ENCODE results near the gene CTTNBP2NL. TPM values are rescaled to one million over a fixed set of nuclear protein-coding genes. Genes with fewer than 3 reads are reported as not detected.

CTTNBP2NL gene
- total and polyA plus RNA-seq, 2 experiments from 2014 or later, result 10.2 to 16.4 TPM

DNA sequence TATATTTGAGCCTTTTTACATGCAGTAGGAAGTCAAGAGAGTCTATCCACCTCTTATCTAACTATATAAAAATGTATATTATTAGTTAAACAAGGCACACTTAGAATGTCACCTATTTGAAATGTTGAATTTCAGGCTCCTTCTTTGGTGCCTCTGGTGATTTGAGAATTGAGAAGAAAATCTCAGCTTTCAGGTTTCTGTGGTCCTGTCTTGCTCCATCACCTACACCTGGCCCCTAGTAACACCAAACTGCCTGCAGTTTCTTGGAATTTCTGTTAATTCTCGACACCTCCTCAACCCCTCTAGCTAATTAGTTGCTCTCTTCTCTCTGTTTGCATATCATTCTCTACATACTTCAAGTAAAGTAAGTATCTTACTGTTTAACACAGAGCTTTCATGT is 57.9 kb downstream of the CTTNBP2NL start:
- H3K27ac ChIP-seq, result no peak overlapping the region
- no peaks in the 10 kb centered on the region for H3K9me3 ChIP-seq (ENCODE audit: low read depth)
- H2AFZ ChIP-seq, result no peak overlapping the region
- DNase-seq (ENCODE audit: low spot score), result no peak
- peaks cover 2% of the 10 kb centered on the region for H3K79me2 ChIP-seq
- H3K27me3 ChIP-seq, result no peaks in the 10 kb centered on the region
- H4K20me1 ChIP-seq (ENCODE audit: insufficient read depth, poor library complexity, severe bottlenecking), result no peaks in the 10 kb centered on the region
- no peaks in the 10 kb centered on the region for H3K36me3 ChIP-seq (replicated peaks; ENCODE audit: insufficient read depth, low read depth)
- no peaks in the 10 kb centered on the region for H3K4me1 ChIP-seq (ENCODE audit: insufficient read depth)
- H3K4me2 ChIP-seq, result no peak overlapping the region
- TF ChIP-seq EZH2phosphoT487 (IDR thresholded peaks at IDR 0.05; ENCODE audit: low read depth, severe bottlenecking, unreplicated experiment) (no peak), EZH2 (IDR thresholded peaks at IDR 0.05; ENCODE audit: borderline replicate concordance) (no peak)
- TF ChIP-seq, protein P1, sequence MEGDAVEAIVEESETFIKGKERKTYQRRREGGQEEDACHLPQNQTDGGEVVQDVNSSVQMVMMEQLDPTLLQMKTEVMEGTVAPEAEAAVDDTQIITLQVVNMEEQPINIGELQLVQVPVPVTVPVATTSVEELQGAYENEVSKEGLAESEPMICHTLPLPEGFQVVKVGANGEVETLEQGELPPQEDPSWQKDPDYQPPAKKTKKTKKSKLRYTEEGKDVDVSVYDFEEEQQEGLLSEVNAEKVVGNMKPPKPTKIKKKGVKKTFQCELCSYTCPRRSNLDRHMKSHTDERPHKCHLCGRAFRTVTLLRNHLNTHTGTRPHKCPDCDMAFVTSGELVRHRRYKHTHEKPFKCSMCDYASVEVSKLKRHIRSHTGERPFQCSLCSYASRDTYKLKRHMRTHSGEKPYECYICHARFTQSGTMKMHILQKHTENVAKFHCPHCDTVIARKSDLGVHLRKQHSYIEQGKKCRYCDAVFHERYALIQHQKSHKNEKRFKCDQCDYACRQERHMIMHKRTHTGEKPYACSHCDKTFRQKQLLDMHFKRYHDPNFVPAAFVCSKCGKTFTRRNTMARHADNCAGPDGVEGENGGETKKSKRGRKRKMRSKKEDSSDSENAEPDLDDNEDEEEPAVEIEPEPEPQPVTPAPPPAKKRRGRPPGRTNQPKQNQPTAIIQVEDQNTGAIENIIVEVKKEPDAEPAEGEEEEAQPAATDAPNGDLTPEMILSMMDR (IDR thresholded peaks at IDR 0.05; ENCODE audit: poor library complexity), result no peak
- no peak overlapping the region for H3K4me3 ChIP-seq
- 92% methylated on average over 1 of the region's 1 CpG for WGBS (ENCODE audit: low lambda C conversion rate, missing lambda C conversion rate)
- no peaks in the 10 kb centered on the region for H3K9me2 ChIP-seq (replicated peaks; ENCODE audit: insufficient read depth)

GRCh38 chr1:112454316-112454715 is 58.3 kb downstream of the CTTNBP2NL start:
- TF ChIP-seq EZH2phosphoT487 (IDR thresholded peaks at IDR 0.05; ENCODE audit: low read depth, severe bottlenecking, unreplicated experiment) (no peak), EZH2 (IDR thresholded peaks at IDR 0.05; ENCODE audit: borderline replicate concordance) (no peak)
- TF ChIP-seq, protein P1 (IDR thresholded peaks at IDR 0.05; ENCODE audit: poor library complexity), result no peak
- DNase-seq (ENCODE audit: low spot score), result no peak
- H3K4me3 ChIP-seq, result no peak overlapping the region
- no peaks in the 10 kb centered on the region for H3K27me3 ChIP-seq
- H3K36me3 ChIP-seq (replicated peaks; ENCODE audit: insufficient read depth, low read depth), result no peaks in the 10 kb centered on the region
- H4K20me1 ChIP-seq (ENCODE audit: insufficient read depth, poor library complexity, severe bottlenecking), result no peaks in the 10 kb centered on the region
- no peak overlapping the region for H2AFZ ChIP-seq
- no peaks in the 10 kb centered on the region for H3K4me1 ChIP-seq (ENCODE audit: insufficient read depth)
- H3K9me2 ChIP-seq (replicated peaks; ENCODE audit: insufficient read depth), result no peaks in the 10 kb centered on the region
- no peak overlapping the region for H3K4me2 ChIP-seq
- peaks cover 2% of the 10 kb centered on the region for H3K79me2 ChIP-seq
- no peaks in the 10 kb centered on the region for H3K9me3 ChIP-seq (ENCODE audit: low read depth)
- 94% methylated on average over 3 of the region's 3 CpGs for WGBS (ENCODE audit: low lambda C conversion rate, missing lambda C conversion rate)
- no peak overlapping the region for H3K27ac ChIP-seq

GRCh38 chr1:112457241-112457640 is 61.2 kb downstream of the CTTNBP2NL start:
- no peak for DNase-seq (ENCODE audit: low spot score)
- no peaks in the 10 kb centered on the region for H3K9me2 ChIP-seq (replicated peaks; ENCODE audit: insufficient read depth)
- H3K4me3 ChIP-seq, result no peak overlapping the region
- H3K9me3 ChIP-seq (ENCODE audit: low read depth), result no peaks in the 10 kb centered on the region
- H3K4me2 ChIP-seq, result no peak overlapping the region
- H3K79me2 ChIP-seq, result peaks cover 2% of the 10 kb centered on the region
- H2AFZ ChIP-seq, result no peak overlapping the region
- 89% methylated on average over 2 of the region's 2 CpGs for WGBS (ENCODE audit: low lambda C conversion rate, missing lambda C conversion rate)
- no peak overlapping the region for H3K27ac ChIP-seq
- H3K27me3 ChIP-seq, result no peaks in the 10 kb centered on the region
- no peaks in the 10 kb centered on the region for H3K36me3 ChIP-seq (replicated peaks; ENCODE audit: insufficient read depth, low read depth)
- H4K20me1 ChIP-seq (ENCODE audit: insufficient read depth, poor library complexity, severe bottlenecking), result no peaks in the 10 kb centered on the region
- TF ChIP-seq EZH2phosphoT487 (IDR thresholded peaks at IDR 0.05; ENCODE audit: low read depth, severe bottlenecking, unreplicated experiment) (no peak), EZH2 (IDR thresholded peaks at IDR 0.05; ENCODE audit: borderline replicate concordance) (no peak)
- TF ChIP-seq, protein P1 (IDR thresholded peaks at IDR 0.05; ENCODE audit: poor library complexity), result no peak
- H3K4me1 ChIP-seq (ENCODE audit: insufficient read depth), result peaks cover 7% of the 10 kb centered on the region

DNA sequence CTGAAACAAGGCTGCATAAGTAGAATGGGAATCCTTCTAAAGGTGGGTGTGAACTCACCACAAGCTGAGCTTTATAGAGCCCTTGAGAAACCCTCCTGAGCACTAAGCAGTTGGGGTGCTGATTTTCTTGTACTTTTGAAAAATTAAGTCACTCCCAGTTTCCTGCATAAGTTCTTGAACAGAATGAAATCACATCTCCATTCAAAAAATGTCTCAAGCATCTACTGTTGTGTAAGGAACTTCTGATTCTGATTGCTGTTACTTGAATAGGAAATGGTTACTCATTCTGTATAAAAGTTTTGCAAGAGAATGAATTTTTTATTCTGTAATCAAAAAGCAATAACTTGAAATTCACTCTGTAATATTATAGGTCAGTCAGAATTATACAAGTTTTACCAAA is 61.9 kb downstream of the CTTNBP2NL start:
- no peak for DNase-seq (ENCODE audit: low spot score)
- Histone ChIP-seq H3K4me1 (ENCODE audit: insufficient read depth) (peaks cover 7% of the 10 kb centered on the region), H3K27ac (no peak overlapping the region), H3K79me2 (peaks cover 2% of the 10 kb centered on the region), H3K27me3 (no peaks in the 10 kb centered on the region), H3K4me2 (no peak overlapping the region), H2AFZ (no peak overlapping the region), H3K9me3 (ENCODE audit: low read depth) (no peaks in the 10 kb centered on the region), H3K36me3 (replicated peaks; ENCODE audit: insufficient read depth, low read depth) (no peaks in the 10 kb centered on the region), H4K20me1 (ENCODE audit: insufficient read depth, poor library complexity, severe bottlenecking) (no peaks in the 10 kb centered on the region), H3K9me2 (replicated peaks; ENCODE audit: insufficient read depth) (no peaks in the 10 kb centered on the region), H3K4me3 (no peak overlapping the region)
- TF ChIP-seq EZH2 (IDR thresholded peaks at IDR 0.05; ENCODE audit: borderline replicate concordance) (no peak), EZH2phosphoT487 (IDR thresholded peaks at IDR 0.05; ENCODE audit: low read depth, severe bottlenecking, unreplicated experiment) (no peak)
- TF ChIP-seq, protein P1 (IDR thresholded peaks at IDR 0.05; ENCODE audit: poor library complexity), result no peak
